GM23338 (cell line): ENCODE results near the gene ENTPD1. TPM values are rescaled to one million over a fixed set of nuclear protein-coding genes. Genes with fewer than 3 reads are reported as not detected.
A peak's percentile ranks its signal among the peaks of the same experiment; 100 is the strongest.

ENCODE experiments used
- ATAC-seq: fragments of 200-7000 bp; cut with Tn5 transposase; 3 replicates; pipeline ENCODE4 v1.9.1; 2020
- DNase-seq: peaks from one replicate; pipeline ENCODE4 v3.0.0-alpha.2; 2015; ENCODE audit warnings: low spot score
- H2AFZ ChIP-seq: fragments of 200-600 bp; sonication (generic); 2 replicates; pipeline ENCODE4 v1.8.0; 2016; ENCODE audit warnings: antibody characterized with exemption, mild to moderate bottlenecking, moderate library complexity
- H3F3A ChIP-seq: fragments of 200-600 bp; sonication (generic); replicated peaks from 2 replicates; pipeline ENCODE4 v1.8.0; 2017; ENCODE audit warnings: antibody characterized with exemption, mixed run types, low read depth
- H3K27ac ChIP-seq: fragments of 200-600 bp; sonication (generic); 2 replicates; pipeline ENCODE4 v1.6.1; 2016; ENCODE audit warnings: low read depth
- H3K27me3 ChIP-seq: fragments of 200-600 bp; sonication (generic); 2 replicates; pipeline ENCODE4 v1.8.0; 2016; ENCODE audit warnings: mild to moderate bottlenecking, mixed run types, moderate library complexity; ENCODE audit not compliant: insufficient read depth
- H3K36me3 ChIP-seq: fragments of 200-600 bp; sonication (generic); 2 replicates; pipeline ENCODE4 v1.8.0; 2016; ENCODE audit warnings: mild to moderate bottlenecking; ENCODE audit not compliant: insufficient read depth
- H3K4me1 ChIP-seq: fragments of 200-600 bp; sonication (generic); 2 replicates; pipeline ENCODE4 v1.8.0; 2016; ENCODE audit warnings: mild to moderate bottlenecking, moderate library complexity; ENCODE audit not compliant: insufficient read depth
- H3K4me2 ChIP-seq: fragments of 200-600 bp; sonication (generic); 2 replicates; pipeline ENCODE4 v1.7.1; 2017; ENCODE audit warnings: mixed run types
- H3K4me3 ChIP-seq: fragments of 200-600 bp; sonication (generic); 2 replicates; pipeline ENCODE4 v1.6.1; 2016; ENCODE audit warnings: mixed run types
- H3K79me2 ChIP-seq: fragments of 200-600 bp; sonication (generic); replicated peaks from 2 replicates; pipeline ENCODE4 v1.8.0; 2017; ENCODE audit warnings: mild to moderate bottlenecking; ENCODE audit not compliant: insufficient read depth
- H3K9me2 ChIP-seq: fragments of 200-600 bp; sonication (generic); 2 replicates; pipeline ENCODE4 v1.8.0; 2017; ENCODE audit not compliant: insufficient read depth
- H4K20me1 ChIP-seq: fragments of 200-600 bp; sonication (generic); replicated peaks from 2 replicates; pipeline ENCODE4 v1.8.0; 2017; ENCODE audit warnings: mild to moderate bottlenecking; ENCODE audit not compliant: insufficient read depth
- H3K27ac Mint-ChIP-seq: 2 replicates; pipeline ENCODE4 v1.8.0; 2020; ENCODE audit warnings: inconsistent platforms, mild to moderate bottlenecking, moderate library complexity, mixed read lengths
- H3K27me3 Mint-ChIP-seq: 3 replicates; pipeline ENCODE4 v1.8.0; 2022; ENCODE audit warnings: low read depth, mild to moderate bottlenecking, moderate library complexity, mixed read lengths, inconsistent platforms; ENCODE audit not compliant: insufficient read depth, poor library complexity
- H3K36me3 Mint-ChIP-seq: 3 replicates; pipeline ENCODE4 v1.8.0; 2021; ENCODE audit warnings: low read depth, mild to moderate bottlenecking, inconsistent platforms, moderate library complexity, mixed read lengths
- H3K4me1 Mint-ChIP-seq: 3 replicates; pipeline ENCODE4 v1.8.0; 2020; ENCODE audit warnings: mild to moderate bottlenecking, inconsistent platforms, mixed read lengths
- H3K4me3 Mint-ChIP-seq: 3 replicates; pipeline ENCODE4 v1.8.0; 2021; ENCODE audit warnings: moderate library complexity, mild to moderate bottlenecking, inconsistent platforms, mixed read lengths
- H3K9me3 Mint-ChIP-seq: 3 replicates; pipeline ENCODE4 v1.8.0; 2020; ENCODE audit warnings: moderate library complexity, mild to moderate bottlenecking, inconsistent platforms, mixed read lengths
- CREB1 ChIP-seq: fragments of 250-450 bp; sonication (Bioruptor Pico); IDR thresholded peaks from 2 replicates; pipeline ENCODE4 v1.5.0; 2020; ENCODE audit warnings: low read depth, mild to moderate bottlenecking, moderate library complexity
- EZH2 ChIP-seq: fragments of 200-600 bp; sonication (generic); IDR thresholded peaks from one replicate; pipeline ENCODE4 v1.8.0; 2017; ENCODE audit warnings: antibody characterized with exemption, mild to moderate bottlenecking, low read depth; ENCODE audit not compliant: unreplicated experiment
- EZH2phosphoT487 ChIP-seq: fragments of 200-600 bp; sonication (generic); IDR thresholded peaks from one replicate; pipeline ENCODE4 v1.8.1; 2018; ENCODE audit warnings: antibody characterized with exemption; ENCODE audit not compliant: unreplicated experiment
- JUNB ChIP-seq: IDR thresholded peaks from one replicate; pipeline ENCODE4 v1.6.1; 2016; ENCODE audit warnings: antibody characterized with exemption; ENCODE audit not compliant: unreplicated experiment
- POLR2AphosphoS5 ChIP-seq: IDR thresholded peaks from 2 replicates; pipeline ENCODE4 v1.6.1; 2016; ENCODE audit warnings: antibody characterized with exemption, low read depth
- STAT1 ChIP-seq: IDR thresholded peaks from one replicate; pipeline ENCODE4 v1.6.1; 2016; ENCODE audit warnings: antibody characterized with exemption; ENCODE audit not compliant: unreplicated experiment
- ZNF114 ChIP-seq: fragments of 250-450 bp; sonication (Bioruptor Pico); IDR thresholded peaks from 2 replicates; pipeline ENCODE4 v1.5.0; 2020; ENCODE audit warnings: mild to moderate bottlenecking, moderate library complexity
- ZNF331 ChIP-seq: fragments of 250-450 bp; sonication (Bioruptor Pico); IDR thresholded peaks from 2 replicates; pipeline ENCODE4 v1.5.0; 2020; ENCODE audit warnings: low read depth, mild to moderate bottlenecking, moderate library complexity
- polyA plus RNA-seq: library from polyadenylated mRNA; unstranded; fragments of >200 nt; fragmentation: Nextera tagmentation; extraction: Ambion mirVana; gene quantifications from 2 replicates; pipeline ENCODE4 v1.2.1, GENCODE V29; 2016
- total RNA-seq: library from RNA; depleted of rRNA; stranded (reverse); fragments of >200 nt; shearing (Covaris generic); gene quantifications from 2 replicates; pipeline ENCODE4 v1.2.3, GENCODE V29; 2014
- TF ChIP-seq, protein P1 (sequence below): fragments of 250-450 bp; sonication (Bioruptor Pico); IDR thresholded peaks from 2 replicates; pipeline ENCODE4 v1.5.0; 2020; ENCODE audit warnings: mild to moderate bottlenecking, moderate library complexity
- TF ChIP-seq, protein P2 (sequence below): IDR thresholded peaks from one replicate; pipeline ENCODE4 v1.6.1; 2018; ENCODE audit warnings: antibody characterized with exemption; ENCODE audit not compliant: unreplicated experiment
- TF ChIP-seq, protein P3 (sequence below): IDR thresholded peaks from 2 replicates; pipeline ENCODE4 v1.6.1; 2016; ENCODE audit warnings: antibody characterized with exemption

ENTPD1 gene
- total and polyA plus RNA-seq, 2 experiments from 2014 or later: 2.3 to 3.6 TPM

DNA sequence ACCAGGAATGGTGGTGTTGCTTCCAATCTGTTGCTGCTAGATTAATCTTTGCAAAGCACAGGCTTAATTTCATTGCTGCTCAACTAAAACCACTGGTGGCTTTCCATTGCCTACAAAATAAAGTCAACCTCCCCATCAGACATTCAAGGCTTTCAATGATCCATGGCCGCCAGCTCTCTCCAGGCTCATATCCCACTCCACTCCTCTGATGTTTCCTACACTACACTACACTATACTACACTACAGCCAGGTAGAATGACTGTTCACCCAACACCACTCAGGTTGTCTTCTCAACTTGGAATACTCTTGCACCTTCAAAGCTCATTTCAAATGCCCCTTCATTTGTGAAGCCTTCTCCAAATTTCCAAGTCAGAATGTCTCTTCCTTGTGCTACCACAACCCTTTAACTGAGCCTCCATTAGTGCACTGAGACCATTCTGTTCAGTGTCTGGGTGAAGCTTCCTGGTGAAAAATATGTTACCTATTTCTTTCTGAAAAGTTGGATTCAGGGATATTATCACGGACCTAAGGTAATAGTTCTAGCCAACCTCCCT is 116.3 kb downstream of the ENTPD1 start (continued):
- TF ChIP-seq, protein P1, sequence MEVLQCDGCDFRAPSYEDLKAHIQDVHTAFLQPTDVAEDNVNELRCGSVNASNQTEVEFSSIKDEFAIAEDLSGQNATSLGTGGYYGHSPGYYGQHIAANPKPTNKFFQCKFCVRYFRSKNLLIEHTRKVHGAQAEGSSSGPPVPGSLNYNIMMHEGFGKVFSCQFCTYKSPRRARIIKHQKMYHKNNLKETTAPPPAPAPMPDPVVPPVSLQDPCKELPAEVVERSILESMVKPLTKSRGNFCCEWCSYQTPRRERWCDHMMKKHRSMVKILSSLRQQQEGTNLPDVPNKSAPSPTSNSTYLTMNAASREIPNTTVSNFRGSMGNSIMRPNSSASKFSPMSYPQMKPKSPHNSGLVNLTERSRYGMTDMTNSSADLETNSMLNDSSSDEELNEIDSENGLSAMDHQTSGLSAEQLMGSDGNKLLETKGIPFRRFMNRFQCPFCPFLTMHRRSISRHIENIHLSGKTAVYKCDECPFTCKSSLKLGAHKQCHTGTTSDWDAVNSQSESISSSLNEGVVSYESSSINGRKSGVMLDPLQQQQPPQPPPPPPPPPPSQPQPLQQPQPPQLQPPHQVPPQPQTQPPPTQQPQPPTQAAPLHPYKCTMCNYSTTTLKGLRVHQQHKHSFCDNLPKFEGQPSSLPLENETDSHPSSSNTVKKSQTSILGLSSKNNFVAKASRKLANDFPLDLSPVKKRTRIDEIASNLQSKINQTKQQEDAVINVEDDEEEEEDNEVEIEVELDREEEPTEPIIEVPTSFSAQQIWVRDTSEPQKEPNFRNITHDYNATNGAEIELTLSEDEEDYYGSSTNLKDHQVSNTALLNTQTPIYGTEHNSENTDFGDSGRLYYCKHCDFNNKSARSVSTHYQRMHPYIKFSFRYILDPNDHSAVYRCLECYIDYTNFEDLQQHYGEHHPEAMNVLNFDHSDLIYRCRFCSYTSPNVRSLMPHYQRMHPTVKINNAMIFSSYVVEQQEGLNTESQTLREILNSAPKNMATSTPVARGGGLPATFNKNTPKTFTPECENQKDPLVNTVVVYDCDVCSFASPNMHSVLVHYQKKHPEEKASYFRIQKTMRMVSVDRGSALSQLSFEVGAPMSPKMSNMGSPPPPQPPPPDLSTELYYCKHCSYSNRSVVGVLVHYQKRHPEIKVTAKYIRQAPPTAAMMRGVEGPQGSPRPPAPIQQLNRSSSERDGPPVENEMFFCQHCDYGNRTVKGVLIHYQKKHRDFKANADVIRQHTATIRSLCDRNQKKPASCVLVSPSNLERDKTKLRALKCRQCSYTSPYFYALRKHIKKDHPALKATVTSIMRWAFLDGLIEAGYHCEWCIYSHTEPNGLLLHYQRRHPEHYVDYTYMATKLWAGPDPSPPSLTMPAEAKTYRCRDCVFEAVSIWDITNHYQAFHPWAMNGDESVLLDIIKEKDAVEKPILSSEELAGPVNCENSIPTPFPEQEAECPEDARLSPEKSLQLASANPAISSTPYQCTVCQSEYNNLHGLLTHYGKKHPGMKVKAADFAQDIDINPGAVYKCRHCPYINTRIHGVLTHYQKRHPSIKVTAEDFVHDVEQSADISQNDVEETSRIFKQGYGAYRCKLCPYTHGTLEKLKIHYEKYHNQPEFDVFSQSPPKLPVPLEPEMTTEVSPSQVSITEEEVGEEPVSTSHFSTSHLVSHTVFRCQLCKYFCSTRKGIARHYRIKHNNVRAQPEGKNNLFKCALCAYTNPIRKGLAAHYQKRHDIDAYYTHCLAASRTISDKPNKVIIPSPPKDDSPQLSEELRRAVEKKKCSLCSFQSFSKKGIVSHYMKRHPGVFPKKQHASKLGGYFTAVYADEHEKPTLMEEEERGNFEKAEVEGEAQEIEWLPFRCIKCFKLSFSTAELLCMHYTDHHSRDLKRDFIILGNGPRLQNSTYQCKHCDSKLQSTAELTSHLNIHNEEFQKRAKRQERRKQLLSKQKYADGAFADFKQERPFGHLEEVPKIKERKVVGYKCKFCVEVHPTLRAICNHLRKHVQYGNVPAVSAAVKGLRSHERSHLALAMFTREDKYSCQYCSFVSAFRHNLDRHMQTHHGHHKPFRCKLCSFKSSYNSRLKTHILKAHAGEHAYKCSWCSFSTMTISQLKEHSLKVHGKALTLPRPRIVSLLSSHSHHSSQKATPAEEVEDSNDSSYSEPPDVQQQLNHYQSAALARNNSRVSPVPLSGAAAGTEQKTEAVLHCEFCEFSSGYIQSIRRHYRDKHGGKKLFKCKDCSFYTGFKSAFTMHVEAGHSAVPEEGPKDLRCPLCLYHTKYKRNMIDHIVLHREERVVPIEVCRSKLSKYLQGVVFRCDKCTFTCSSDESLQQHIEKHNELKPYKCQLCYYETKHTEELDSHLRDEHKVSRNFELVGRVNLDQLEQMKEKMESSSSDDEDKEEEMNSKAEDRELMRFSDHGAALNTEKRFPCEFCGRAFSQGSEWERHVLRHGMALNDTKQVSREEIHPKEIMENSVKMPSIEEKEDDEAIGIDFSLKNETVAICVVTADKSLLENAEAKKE: no peak
- TF ChIP-seq, protein P2, sequence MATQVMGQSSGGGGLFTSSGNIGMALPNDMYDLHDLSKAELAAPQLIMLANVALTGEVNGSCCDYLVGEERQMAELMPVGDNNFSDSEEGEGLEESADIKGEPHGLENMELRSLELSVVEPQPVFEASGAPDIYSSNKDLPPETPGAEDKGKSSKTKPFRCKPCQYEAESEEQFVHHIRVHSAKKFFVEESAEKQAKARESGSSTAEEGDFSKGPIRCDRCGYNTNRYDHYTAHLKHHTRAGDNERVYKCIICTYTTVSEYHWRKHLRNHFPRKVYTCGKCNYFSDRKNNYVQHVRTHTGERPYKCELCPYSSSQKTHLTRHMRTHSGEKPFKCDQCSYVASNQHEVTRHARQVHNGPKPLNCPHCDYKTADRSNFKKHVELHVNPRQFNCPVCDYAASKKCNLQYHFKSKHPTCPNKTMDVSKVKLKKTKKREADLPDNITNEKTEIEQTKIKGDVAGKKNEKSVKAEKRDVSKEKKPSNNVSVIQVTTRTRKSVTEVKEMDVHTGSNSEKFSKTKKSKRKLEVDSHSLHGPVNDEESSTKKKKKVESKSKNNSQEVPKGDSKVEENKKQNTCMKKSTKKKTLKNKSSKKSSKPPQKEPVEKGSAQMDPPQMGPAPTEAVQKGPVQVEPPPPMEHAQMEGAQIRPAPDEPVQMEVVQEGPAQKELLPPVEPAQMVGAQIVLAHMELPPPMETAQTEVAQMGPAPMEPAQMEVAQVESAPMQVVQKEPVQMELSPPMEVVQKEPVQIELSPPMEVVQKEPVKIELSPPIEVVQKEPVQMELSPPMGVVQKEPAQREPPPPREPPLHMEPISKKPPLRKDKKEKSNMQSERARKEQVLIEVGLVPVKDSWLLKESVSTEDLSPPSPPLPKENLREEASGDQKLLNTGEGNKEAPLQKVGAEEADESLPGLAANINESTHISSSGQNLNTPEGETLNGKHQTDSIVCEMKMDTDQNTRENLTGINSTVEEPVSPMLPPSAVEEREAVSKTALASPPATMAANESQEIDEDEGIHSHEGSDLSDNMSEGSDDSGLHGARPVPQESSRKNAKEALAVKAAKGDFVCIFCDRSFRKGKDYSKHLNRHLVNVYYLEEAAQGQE: no peak
- TF ChIP-seq STAT1 (no peak), POLR2AphosphoS5 (no peak)

DNA sequence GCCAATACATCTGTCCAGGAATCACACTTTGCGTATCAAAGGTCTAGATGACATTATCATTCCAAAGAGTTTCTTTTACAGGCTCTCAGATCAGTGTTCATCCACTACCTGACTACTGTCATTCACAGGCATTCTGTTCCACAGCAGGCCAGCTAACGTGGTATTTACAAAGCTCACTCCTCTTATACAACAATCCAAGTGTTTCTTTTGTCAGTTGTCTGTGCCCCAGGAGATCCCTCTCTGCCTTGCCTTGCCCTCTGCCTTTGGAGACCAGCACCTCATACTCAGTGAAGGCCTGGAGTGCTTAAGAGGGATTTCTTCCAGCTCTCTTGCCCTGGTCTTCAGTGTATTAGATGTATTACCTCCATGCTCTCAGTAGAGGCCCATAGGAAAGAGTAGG is 117.2 kb downstream of the ENTPD1 start:
- Histone ChIP-seq H2AFZ (no peak overlapping the region), H3K4me2 (no peak overlapping the region), H3K36me3 (no peaks in the 10 kb centered on the region; the same call in none of the 2 replicates), H3K27me3 (no peaks in the 10 kb centered on the region), H4K20me1 (no peaks in the 10 kb centered on the region), H3K79me2 (no peaks in the 10 kb centered on the region), H3K4me1 (no peaks in the 10 kb centered on the region), H3F3A (no peaks in the 10 kb centered on the region), H3K27ac (no peak overlapping the region), H3K9me2 (no peaks in the 10 kb centered on the region), H3K4me3 (no peak overlapping the region)
- Mint-ChIP-seq H3K27me3 (no peaks in the 10 kb centered on the region), H3K4me1 (no peaks in the 10 kb centered on the region), H3K27ac (no peak overlapping the region), H3K4me3 (no peak overlapping the region), H3K9me3 (peaks cover 25% of the 10 kb centered on the region), H3K36me3 (peaks cover 47% of the 10 kb centered on the region)
- no peak for DNase-seq
- peak; percentile 59 for ATAC-seq
- TF ChIP-seq ZNF114 (CRISPR knock-in tag) (no peak), ZNF331 (no peak), JUNB (no peak), STAT1 (no peak), EZH2phosphoT487 (no peak), POLR2AphosphoS5 (no peak), EZH2 (no peak), CREB1 (CRISPR knock-in tag) (no peak)
- TF ChIP-seq, protein P3, sequence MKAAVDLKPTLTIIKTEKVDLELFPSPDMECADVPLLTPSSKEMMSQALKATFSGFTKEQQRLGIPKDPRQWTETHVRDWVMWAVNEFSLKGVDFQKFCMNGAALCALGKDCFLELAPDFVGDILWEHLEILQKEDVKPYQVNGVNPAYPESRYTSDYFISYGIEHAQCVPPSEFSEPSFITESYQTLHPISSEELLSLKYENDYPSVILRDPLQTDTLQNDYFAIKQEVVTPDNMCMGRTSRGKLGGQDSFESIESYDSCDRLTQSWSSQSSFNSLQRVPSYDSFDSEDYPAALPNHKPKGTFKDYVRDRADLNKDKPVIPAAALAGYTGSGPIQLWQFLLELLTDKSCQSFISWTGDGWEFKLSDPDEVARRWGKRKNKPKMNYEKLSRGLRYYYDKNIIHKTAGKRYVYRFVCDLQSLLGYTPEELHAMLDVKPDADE: no peak
